KBM-7 (cell line): Measurements from ENCODE around the gene HERPUD2.
A peak's percentile ranks its signal among the peaks of the same experiment; 100 is the strongest.
"Not testable (repeated sequence)": the region's sequence is repeated elsewhere in the genome, so short reads cannot be mapped to it uniquely, and the experiment has no call there.

Experiments used
- DNase-seq: peaks from one replicate; pipeline ENCODE4 v3.0.0-alpha.2; 2015
- in situ Hi-C: fragments of 300-500 bp; cut with MboI; formaldehyde crosslinking; loops from 2 replicates; pipeline ENCODE4 v1.14.3; 2020; ENCODE audit warnings: low sequenced_read_pairs, low pct_unique_long_range_greater_than_20kb, mixed read lengths

Gene HERPUD2

DNA sequence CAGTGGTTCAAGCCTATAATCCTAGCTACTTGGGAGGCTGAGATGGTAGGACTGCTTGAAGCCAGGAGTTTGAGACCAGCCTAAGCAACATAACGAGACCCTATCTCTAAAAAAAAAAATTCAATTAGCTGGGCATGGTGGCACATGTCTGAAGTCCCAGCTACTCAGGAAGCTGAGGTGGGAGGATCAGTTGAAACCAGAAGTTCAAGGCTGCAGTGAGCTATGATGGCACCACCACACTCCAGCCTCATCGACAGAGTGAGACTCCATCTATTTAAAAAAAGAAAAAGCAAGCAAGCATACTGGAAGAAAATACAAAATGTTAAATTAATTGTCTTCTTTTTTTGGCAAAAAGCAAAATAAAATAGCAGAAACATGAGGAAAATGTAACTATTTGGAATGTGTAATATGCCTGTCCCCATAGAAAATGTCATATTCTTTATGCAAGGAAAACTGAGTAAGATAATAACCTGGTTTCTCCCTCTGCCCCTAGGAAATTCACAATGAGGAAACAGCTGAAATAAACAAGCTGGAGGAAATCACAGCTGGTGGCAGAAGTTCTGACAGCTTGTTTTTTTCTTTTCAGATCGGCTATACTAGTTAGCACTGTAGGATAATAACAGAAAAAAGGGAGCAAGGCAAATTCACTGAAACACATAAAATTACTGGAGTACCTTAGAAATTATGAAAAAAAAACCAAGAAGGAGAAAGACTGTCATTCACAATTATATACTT is 48.5 kb downstream of the HERPUD2 start:
- in situ Hi-C loops, result no loop called here
- peak; percentile 47 for DNase-seq

DNA sequence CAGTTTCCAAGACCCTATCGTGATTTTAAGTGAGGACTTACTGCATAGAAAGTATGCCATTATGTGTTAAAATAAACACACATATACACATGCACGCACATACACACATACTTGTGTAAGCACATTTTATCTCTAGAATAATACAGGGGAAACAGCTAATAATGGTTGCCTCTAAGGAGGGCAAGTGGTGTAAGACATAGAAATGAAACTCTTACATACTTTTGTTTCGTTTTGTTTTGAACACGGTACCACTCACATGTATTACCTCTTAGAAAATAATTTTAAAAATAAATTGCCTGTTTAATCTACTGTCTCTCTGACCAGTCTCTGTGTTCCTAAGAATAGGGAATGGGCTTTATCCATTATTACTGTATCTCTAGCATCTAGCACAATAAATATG is 49.2 kb downstream of the HERPUD2 start:
- in situ Hi-C loops, result no loop called here

DNA sequence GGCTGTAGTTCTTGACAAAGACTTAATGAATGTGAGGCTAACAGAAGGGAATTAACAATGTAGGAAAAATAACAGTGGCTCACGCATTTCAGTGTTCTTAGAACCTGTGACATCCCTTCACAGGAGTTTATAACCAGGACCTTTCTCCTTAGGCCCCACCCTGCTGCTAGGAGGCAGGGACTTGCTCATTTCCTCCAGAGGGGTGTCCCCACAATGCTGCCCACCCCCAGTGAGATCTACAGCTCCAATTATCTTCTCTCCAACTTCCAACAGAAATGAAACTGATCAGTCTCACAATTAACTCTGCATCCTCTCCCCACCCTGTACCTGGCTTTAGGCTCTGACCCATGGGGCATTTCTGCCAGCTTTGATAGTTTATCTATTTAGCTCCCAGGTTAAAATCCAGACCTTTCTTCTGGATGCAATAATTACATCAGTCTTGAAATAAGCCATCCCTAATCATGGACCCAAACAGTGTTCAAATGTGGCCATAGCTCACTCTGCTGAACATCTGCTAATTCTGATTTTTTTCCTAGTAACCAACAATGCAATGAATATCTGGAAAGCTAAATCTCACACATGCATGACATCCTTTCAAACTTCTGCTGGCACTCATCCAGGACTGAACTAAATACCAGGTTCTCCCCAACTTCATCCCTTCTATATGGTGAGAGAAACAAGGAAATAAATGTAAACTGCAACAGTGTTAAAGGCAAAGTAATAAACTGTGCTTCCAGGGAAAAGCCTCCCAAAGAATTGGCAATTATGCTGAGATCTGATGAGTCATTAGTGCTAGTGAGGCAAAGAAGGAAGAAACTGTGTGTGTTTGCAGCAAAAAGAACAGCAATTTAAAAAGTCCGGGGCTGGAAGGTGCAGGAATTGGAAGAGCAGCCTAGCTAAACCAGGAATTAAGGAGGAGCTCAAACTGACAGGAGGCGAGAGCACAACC is 64.6 kb downstream of the HERPUD2 start:
- DNase-seq, result no peak

More for the DNA sequence above, 49.2 kb downstream of the HERPUD2 start:
- DNase-seq, result no peak

DNA sequence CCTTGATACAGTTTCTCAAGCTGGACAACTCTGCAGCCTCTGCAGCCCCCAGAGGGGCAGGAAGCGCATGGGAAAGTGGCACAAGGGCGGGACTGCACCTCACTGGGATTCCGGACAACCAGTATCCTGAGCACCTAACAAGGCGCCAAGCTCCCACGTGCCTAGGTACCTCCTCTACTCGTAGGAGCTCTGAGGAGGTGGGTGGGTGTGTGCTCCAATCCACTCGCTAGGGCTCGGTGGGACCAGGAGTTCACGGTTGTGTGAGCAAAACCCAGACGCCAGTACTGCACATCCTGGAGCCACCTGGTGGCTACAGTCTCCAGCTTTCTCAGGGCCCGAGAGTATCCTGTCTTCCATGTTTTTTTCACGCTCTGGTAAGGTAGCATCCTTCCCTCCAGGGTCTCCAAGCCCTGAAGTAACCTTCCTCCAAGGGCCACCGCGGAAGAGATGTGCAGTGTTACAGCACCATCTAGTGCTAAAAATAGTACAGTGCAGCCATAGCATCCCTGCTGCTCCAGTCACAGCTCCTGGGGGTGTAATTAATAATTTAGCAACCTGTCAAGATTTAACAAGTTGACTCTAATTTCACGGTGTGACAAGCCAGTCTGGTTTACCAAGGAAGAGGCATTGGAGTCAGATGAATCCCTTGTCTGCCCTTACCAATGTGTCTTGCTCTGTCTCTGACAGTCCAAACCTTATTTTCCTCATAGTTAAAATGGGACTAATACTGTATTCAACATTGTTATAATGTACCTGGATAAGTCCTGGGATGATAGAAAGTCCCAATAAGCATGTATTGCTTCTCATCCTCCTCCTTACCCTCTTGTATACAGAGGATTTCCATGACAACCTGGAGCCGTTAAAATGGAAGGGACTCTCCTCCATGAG is 70.4 kb downstream of the HERPUD2 start:
- peak; percentile 74 for DNase-seq
- in situ Hi-C loops, result no loop called here

More for the DNA sequence above, 64.6 kb downstream of the HERPUD2 start:
- in situ Hi-C loops, result no loop called here

DNA sequence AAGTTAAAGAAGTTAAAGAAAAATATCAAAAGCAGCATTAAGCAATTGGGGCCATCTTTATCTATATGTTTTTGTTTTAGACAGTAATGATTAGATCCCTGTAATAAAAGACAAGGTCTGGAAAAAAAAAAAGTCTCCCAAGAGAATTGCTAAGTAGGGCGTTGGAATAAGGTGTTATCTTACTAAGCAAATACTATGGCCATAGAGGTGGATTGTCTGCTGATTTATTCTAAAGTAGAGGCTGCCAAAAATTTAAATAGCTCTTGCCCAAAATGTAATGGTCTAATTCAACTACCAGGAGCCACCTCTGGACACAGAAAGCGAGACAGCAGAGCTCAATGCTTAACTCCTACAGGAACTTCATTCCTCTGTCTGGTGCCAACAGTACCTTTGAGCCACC is 71.6 kb downstream of the HERPUD2 start:
- in situ Hi-C loops, result no loop called here
- DNase-seq, result no peak

DNA sequence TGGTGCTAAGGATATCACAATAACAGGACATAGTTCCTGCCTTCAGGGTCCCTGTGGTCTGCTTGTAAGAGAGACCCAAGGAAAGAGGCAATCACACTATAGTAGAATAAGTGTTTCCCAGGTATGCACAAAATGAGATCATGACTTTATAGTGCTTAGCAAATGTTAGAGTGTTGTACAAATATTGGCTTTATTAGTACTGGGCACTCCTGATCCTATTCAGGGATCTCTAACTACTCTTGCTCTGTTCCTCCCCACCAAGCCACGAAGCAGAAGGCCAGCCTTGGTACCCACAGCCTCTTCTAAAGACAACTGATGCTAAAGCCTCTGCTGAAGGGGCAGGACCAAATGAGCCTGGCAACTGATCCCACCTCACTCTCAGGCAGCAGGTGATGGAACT is 75.1 kb downstream of the HERPUD2 start:
- DNase-seq, result no peak
- in situ Hi-C loops, result no loop called here

DNA sequence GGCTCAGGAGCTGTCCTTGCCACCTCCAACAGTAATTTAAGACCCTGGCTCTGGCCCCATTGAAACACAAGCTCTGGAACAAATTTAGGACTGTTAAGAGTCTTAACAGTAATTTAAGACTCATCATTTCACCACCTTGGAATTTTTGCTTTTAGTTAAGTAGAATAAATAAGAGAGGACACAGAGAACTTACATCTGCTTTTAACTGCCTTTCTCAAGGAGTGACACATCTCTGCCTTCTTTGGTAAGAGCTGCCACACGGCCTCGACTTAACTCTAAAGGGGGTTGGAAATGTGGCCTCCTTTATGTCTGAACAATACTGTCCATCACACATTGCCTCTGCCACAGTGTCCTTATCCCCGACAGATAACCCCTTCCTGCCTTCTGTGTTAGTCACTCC is 77.9 kb downstream of the HERPUD2 start:
- in situ Hi-C loops, result no loop called here

DNA sequence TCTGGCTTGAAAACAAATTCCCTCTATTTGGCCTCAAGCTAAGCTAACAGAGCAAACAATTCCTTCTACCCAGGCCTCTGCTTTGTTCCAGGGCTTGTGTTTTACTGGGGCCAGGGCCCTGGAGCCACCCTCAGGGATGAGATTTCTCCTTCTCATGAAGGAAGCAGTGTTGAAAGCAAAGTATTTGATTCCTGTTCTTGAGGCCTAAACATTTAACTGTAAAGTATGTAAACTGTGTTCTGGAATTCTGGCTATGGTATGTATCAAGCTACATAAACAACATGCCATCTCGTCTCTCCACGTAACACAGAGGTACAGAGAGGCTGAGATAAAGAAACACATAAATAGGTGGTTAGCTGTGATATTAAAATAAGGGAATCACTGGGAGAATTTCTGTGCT is 81.8 kb downstream of the HERPUD2 start:
- in situ Hi-C loops, result no loop called here

More for the DNA sequence above, 77.9 kb downstream of the HERPUD2 start:
- DNase-seq, result no peak

DNA sequence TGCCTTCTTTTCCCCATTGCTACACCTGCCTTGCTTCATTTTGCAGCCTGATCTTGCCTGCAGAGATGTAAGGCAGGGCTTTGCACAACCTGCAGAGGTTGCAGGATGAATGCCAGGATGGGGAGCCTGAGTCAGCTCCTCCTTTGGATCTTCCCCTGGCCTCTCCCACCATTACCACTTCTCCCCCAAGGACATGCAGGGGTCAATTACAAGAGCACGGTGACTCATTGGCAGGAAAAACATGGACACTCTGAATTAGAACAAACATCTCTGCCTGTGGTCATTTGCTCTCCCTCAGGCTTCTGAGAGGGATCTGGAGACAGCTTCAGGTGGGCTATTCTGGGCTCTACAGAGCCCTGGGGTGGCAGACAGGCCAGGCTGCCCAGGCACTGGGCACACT is 89.2 kb downstream of the HERPUD2 start:
- in situ Hi-C loops, result no loop called here
- no peak for DNase-seq

More for the DNA sequence above, 81.8 kb downstream of the HERPUD2 start:
- DNase-seq, result no peak

DNA sequence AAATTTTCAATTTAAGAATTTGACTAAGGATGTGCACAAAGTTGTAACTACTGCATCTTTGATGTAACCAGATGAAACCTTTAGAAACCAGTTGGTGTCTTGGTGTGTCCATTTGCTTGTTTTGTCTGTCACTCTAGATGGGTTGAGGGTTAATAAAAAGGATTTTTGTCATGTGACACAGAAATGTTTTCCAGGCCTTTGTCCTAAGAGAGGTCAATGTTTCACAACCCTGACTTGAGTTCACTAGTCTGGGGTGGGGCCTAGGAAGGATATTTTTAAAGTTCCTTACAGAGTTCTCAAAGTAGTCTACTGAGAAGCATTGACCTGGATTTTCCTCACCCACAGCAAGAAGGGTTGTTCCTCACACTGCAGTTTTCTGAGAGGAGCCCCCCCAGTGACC is 90.3 kb downstream of the HERPUD2 start:
- no peak for DNase-seq
- in situ Hi-C loops, result no loop called here

DNA sequence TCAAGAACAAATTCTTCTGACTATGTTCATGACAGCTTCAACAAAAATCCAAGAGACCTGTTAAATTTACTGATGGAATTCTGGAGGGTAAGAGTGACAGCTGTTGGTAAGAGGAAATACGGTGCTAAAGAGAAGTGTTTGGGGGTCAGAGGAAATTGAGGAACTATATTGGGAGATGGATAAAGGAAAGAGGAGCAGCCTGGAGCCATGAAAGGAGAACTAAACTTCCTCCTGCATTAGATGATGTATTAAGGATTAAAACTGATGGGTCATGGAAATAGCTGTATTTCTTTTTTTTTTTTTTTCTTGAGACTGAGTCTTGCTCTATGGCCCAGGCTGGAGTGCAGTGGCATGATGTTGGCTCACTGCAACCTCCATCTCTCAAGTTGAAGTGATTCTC is 95.3 kb downstream of the HERPUD2 start:
- peak; percentile 18 for DNase-seq
- in situ Hi-C loops, result no loop called here

DNA sequence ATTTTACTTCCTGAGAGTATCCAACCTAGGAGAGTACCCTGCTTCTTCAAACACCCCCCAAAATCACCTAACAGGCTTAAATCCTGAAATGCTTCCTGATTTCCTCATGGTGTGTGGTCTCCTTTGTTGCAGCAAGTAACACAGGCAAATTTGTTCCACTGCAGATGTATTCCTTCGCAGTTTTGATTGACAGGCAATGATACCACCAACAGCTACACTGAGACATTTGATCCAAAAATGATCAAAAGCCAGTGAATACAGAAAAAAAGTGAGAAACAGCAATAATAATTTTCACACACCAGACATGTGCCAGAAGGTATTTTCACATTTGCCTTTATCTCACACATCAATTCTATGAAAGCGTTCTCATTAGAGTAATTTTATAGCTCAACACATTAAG is 95.9 kb downstream of the HERPUD2 start:
- in situ Hi-C loops, result no loop called here
- DNase-seq, result no peak

DNA sequence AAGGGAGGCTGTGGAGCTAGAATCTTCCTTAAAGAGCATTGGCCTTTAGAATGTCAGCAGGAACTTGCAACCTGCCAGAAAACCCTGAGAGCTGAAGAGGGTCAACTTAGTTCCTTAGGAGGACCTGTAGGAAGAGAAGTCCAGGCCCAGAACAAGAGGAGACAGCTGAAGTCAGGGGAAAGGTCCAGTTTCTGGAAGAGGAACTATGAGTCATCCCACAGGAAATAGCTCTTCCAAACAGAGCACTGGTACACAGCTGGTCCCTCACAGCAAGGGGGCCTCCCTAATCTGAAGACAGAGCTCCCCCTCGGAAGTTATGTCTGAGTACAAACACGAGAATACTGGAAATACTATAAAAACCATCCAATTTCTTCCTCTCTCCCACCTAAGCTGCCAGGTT is 98.9 kb downstream of the HERPUD2 start:
- in situ Hi-C loops, result no loop called here
- DNase-seq, result peak; percentile 38

DNA sequence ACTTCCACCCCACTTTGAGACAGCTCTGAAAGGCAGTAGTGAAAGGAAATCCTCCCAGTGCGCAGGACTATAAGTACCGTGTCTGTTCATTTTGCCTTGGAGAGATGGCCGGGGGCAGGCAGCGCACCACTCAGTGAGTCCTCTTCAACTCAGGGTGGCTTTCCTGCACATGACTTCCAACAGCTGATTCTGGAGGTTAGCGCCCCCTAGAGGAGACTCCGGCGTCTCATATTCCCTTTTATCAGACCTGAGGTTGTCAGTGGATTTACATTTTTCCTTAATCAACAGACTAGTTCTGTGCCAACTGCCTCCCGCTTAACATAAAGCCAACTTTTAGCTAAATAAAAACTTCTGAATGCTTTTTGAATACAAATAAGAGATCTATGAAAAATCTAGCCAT is 101.0 kb downstream of the HERPUD2 start:
- DNase-seq, result peak; percentile 29
- in situ Hi-C loops, result no loop called here

DNA sequence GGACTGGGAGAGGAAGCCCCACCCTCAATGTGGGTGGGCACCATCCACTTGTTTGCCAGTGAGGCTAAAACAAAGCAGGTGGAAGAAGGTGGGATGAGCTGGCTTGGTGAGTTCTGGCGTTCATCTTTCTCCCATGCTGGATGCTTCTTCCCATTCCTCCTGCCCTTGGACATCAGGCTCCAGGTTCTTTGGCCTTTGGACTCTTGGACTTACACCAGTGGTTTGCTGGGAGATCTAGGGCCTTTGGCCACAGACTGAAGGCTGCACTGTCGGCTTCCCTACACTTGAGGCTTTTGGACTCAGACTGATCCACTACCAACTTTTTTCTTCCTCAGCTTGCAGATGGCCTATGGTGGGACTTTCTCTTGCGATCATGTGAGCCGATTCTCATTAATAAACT is 106.3 kb downstream of the HERPUD2 start:
- no peak for DNase-seq
- in situ Hi-C loops, result no loop called here

DNA sequence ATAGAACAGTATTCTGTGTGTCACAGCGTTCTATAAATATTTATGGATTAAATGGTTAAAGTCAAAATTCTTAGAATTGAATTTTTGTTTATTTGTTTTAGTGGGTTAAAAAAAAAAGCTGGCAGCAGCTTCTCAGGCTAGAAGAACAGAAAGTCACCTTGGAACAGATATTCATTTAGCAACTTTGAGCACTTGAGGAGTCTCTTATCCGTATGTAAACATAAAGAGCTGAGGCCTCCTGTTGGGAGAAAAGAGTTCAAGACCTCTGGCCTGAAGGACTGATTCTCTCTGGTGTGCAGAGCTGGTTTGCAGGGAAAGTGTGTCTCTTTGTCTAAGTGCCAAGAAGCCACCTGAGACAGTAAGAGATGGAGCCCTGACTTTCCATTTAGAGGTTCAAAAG is 109.9 kb downstream of the HERPUD2 start:
- DNase-seq, result no peak
- in situ Hi-C loops, result no loop called here

DNA sequence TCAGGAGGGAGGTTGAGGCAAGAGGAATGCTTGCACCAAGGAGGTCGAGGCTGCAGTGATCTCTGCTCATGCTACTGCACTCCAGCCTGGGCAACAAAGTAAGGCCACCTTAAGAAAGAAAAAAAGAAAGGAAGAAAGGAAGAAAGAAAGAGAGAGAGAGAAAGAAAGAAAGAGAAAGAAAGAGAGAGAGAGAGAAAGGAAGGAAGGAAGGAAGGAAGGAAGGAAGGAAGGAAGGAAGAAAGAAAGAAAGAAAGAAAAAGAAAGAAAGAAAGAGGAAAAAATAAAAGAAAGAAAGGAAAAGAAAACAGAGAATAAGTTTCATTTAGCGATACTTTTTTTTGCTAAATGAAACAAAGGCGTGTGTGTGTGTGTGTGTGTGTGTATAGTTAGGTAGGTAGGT is 110.4 kb downstream of the HERPUD2 start:
- in situ Hi-C loops, DNase-seq: not testable (repeated sequence)
